ENCODE data around the gene MSI2. TPM values are rescaled to one million over a fixed set of nuclear protein-coding genes. Genes with fewer than 3 reads are reported as not detected.

Gene MSI2
- total RNA-seq, 2 experiments from 2014 or later = 65.7 to 71.9 TPM

DNA sequence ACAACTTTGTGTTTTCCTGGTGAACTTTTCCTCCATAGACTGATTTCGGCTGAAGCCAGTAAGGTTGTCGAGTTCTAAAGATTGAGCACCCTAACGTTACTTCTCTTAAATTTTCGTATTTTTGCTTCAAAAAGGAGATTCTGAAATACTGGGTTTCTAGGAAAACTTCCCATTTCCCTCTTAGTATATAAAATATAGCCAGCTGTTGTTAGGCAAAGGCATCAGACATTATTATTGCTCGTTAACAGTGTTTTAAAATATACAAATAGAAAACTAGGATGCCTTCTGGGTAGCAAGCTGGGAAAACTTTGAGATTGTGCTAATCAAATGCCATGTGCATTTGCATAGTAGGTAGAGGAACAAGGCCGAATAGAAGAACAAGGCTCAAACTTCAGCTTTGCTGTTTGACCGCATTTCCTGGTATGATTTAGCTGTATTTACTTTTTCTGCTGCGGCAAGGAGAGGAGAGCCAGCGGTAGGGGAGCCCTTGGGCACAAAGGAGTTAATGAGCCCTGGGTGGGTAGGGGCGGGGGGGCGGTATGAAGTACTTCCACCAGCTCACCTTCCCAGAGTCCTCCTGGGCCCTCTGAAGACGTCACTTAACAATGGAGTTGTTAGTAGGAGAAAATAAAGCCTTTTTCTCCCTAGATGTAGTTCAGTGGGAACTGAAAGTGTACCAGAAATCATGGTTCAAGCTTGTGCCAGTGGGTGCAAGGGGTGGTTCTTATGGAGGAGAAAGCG, 151.9 kb downstream of the MSI2 start:
- Mint-ChIP-seq H3K36me3 (peaks cover 10% of the 10 kb centered on the region), H3K4me3 (no peak overlapping the region), H3K27ac (no peak overlapping the region), H3K27me3 (no peaks in the 10 kb centered on the region), H3K9me3 (no peaks in the 10 kb centered on the region), H3K4me1 (ENCODE audit: low read depth) (peaks cover 40% of the 10 kb centered on the region)
- intact Hi-C loops (cut with micrococcal nuclease) = no loop called here
- ChIA-PET CTCF (interaction anchor here (1.0 to 2.9 kb wide), 2 partner anchors 33 to 165 kb away, joined by 3 to 12 read pairs; no protein-coding TSS in a partner anchor), POLR2A (no interaction called here)
- DNase-seq = peak; percentile 56

- DNase-seq = no peak
- intact Hi-C loops (cut with micrococcal nuclease) = no loop called here
- Mint-ChIP-seq H3K36me3 (no peaks in the 10 kb centered on the region), H3K4me1 (ENCODE audit: low read depth) (peaks cover 36% of the 10 kb centered on the region), H3K27me3 (no peaks in the 10 kb centered on the region), H3K4me3 (no peak overlapping the region), H3K9me3 (no peaks in the 10 kb centered on the region), H3K27ac (no peak overlapping the region)
- ChIA-PET POLR2A (interaction anchor here (0.6 kb wide), 1 partner anchor 143 kb away, joined by 3 read pairs; no protein-coding TSS in a partner anchor), CTCF (interaction anchor here (0.9 kb wide), 1 partner anchor 167 kb away, joined by 3 read pairs; no protein-coding TSS in a partner anchor)
These were observed 153.8 kb downstream of the MSI2 start for GRCh38 chr17:57410169-57410568.

DNA sequence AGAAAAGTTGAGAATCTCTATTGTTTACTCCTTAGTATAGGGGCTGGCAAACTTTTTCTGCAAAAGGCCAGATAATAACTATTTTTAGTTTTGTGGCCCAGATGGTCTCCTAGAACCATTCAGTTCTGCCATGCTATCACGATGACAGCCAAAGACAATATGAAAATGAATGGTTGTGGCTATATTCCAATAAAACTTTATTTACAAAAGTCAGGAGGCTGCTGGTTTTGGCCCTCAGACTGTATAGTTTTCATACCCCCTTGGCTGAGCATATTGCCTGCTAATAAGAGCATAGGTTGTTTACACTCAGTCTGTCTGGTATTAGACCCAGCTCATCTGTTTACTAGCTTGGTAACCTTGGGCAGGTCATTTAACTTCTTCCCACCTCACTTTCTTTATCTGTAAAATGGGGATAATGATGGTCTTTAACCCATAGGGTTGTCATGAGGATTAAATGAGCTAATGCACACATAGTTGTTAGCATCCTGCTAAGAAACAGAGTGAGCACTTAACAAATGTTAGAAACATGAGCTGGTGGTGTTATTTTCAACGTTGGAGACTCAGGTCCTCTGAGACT, 156.3 kb downstream of the MSI2 start:
- Mint-ChIP-seq H3K27me3 (no peaks in the 10 kb centered on the region), H3K9me3 (no peaks in the 10 kb centered on the region), H3K36me3 (peaks cover 10% of the 10 kb centered on the region), H3K27ac (no peak overlapping the region), H3K4me1 (ENCODE audit: low read depth) (peaks cover 19% of the 10 kb centered on the region), H3K4me3 (no peak overlapping the region)
- ChIA-PET POLR2A (no interaction called here), CTCF (interaction anchor here (0.6 kb wide), 1 partner anchor 185 kb away, joined by 3 read pairs; no protein-coding TSS in a partner anchor)
- intact Hi-C loops (cut with micrococcal nuclease) = no loop called here
- DNase-seq = no peak

GRCh38 chr17:57413848-57414651, 157.7 kb downstream of the MSI2 start:
- ChIA-PET POLR2A (no interaction called here), CTCF (interaction anchor here (0.6 to 1.0 kb wide), 2 partner anchors 370 to 424 kb away, joined by 3 to 9 read pairs; no protein-coding TSS in a partner anchor)
- peaks cover 18% of the 10 kb centered on the region for H3K4me1 Mint-ChIP-seq (ENCODE audit: low read depth)
- no peaks in the 10 kb centered on the region for H3K9me3 Mint-ChIP-seq
- intact Hi-C loops (cut with micrococcal nuclease) = no loop called here
- H3K27me3 Mint-ChIP-seq = no peaks in the 10 kb centered on the region
- peaks cover 10% of the 10 kb centered on the region for H3K36me3 Mint-ChIP-seq
- H3K27ac Mint-ChIP-seq = no peak overlapping the region
- DNase-seq = no peak
- H3K4me3 Mint-ChIP-seq = no peak overlapping the region

DNA sequence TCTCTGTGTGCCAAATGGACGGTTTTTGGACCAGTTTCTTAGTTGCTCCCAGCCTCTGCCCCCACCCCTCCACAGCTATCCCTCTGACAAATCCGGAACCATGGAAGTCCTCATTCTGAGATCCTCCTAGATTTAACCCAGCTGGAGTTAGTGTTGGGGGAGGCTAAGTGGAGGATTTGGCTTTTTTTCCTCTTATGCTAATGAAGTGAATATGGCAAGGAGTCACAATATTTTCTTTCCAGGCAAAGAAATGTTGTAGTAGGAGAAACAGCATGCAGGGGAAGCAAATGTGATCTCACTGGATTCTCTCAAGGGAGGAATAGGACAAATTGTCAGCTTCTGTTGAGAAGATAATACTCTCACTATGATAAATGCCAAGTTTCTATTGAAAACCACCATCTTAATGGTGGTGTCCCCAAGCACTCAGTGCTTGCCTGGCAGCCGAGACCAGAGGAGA, 159.5 kb downstream of the MSI2 start:
- no peak overlapping the region for H3K4me3 Mint-ChIP-seq
- no peak overlapping the region for H3K27ac Mint-ChIP-seq
- H3K27me3 Mint-ChIP-seq = no peaks in the 10 kb centered on the region
- intact Hi-C loops (cut with micrococcal nuclease) = no loop called here
- no peak for DNase-seq
- no peaks in the 10 kb centered on the region for H3K9me3 Mint-ChIP-seq
- H3K4me1 Mint-ChIP-seq (ENCODE audit: low read depth) = peaks cover 15% of the 10 kb centered on the region
- peaks cover 17% of the 10 kb centered on the region for H3K36me3 Mint-ChIP-seq
- CTCF ChIA-PET = no interaction called here
- POLR2A ChIA-PET = no interaction called here

DNA sequence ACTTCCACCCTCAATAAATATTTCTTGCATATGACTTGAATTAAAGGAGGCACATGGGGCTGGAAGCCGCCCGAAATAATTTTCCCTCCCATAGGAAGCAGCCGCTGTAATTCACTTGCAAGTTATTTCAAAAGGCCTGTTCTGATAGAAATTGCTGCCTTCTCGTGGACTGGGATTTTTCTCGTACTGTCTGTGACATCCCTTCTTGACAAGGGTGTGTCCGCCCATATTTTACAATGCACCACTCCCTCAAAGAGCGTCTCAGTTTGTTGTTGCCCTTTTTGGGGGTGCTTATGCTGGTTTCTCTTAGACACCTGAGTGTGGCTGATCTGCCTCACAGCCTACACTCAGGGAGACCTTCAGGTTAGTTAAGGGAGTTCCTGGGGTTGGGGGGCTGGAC, 160.0 kb downstream of the MSI2 start:
- Mint-ChIP-seq H3K4me1 (ENCODE audit: low read depth) (peaks cover 15% of the 10 kb centered on the region), H3K36me3 (peaks cover 17% of the 10 kb centered on the region), H3K9me3 (no peaks in the 10 kb centered on the region), H3K27ac (no peak overlapping the region), H3K27me3 (no peaks in the 10 kb centered on the region), H3K4me3 (no peak overlapping the region)
- POLR2A ChIA-PET = no interaction called here
- no peak for DNase-seq
- CTCF ChIA-PET = no interaction called here
- intact Hi-C loops (cut with micrococcal nuclease) = no loop called here

DNA sequence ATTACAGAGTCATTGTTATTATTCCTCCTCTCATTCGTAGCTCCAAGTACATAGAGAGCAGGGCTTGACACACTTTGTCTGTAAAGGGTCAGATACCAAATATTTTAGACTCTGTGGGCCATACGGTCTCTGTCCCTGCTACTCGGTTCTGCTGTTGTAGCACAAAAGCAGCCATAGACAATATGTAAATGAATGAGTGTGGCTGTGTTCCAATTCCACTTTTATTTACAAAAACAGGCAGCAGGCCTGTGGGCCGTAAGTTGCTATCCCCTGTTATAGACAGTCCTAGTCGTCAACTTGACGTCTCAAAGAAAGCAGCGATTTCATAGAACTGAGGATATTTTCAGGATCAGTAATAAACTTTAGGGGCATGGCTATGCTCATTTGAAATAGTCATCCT, 161.6 kb downstream of the MSI2 start:
- CTCF ChIA-PET = interaction anchor here (1.2 kb wide), 1 partner anchor 175 kb away, joined by 5 read pairs; no protein-coding TSS in a partner anchor
- H3K27ac Mint-ChIP-seq = no peak overlapping the region

DNA sequence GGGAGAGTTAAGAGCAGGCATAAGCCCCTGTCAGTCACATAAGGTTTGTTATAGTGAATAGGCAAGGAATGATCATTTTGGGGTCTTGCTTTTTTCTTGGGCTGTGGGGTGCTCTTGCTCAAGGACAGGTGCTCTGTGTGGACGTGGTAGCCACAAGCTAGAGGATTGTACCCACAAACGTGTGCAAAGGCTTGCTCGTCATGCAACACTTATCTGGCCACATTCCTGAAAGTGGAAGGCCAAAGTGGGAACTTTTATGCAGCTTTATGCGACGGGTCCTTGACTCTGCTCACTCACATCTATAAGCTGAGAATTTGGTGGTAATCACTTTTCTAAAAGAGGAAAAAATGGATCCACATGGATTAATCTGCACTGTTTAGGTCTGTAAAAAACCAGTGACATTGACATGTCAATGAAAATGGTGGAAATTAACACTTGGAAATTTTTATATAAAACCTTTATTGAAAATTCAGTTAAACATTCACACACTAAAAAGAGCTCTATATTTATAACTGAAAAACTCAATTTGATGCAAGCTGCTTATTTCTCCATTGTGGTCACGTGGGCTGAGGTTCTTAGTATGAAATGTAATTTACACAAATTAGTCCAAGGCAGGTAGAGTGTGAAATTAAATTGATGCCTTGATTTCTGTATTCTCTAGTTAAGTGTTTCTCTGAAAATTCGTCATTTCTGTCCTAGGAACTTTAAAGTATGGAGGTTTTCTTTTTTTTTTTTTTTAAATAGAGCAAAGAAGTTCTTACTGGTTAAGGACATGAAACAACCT, 162.3 kb downstream of the MSI2 start:
- Mint-ChIP-seq H3K27ac (no peak overlapping the region), H3K4me1 (ENCODE audit: low read depth) (peaks cover 29% of the 10 kb centered on the region), H3K36me3 (peaks cover 17% of the 10 kb centered on the region), H3K9me3 (no peaks in the 10 kb centered on the region), H3K4me3 (no peak overlapping the region), H3K27me3 (no peaks in the 10 kb centered on the region)
- CTCF ChIA-PET = interaction anchor here (0.6 to 1.2 kb wide), 3 partner anchors 22 to 522 kb away, joined by 3 to 5 read pairs (median 3); no protein-coding TSS in a partner anchor
- intact Hi-C loops (cut with micrococcal nuclease) = no loop called here
- no peak for DNase-seq
- POLR2A ChIA-PET = interaction anchor here (0.6 to 1.2 kb wide), 3 partner anchors 36 to 131 kb away, joined by 3 to 4 read pairs (median 3); no protein-coding TSS in a partner anchor

More for the DNA sequence above, 161.6 kb downstream of the MSI2 start:
- intact Hi-C loops (cut with micrococcal nuclease) = no loop called here
- Mint-ChIP-seq H3K4me1 (ENCODE audit: low read depth) (peaks cover 23% of the 10 kb centered on the region), H3K4me3 (no peak overlapping the region), H3K27me3 (no peaks in the 10 kb centered on the region), H3K36me3 (peaks cover 17% of the 10 kb centered on the region), H3K9me3 (no peaks in the 10 kb centered on the region)
- POLR2A ChIA-PET = interaction anchor here (0.6 to 1.2 kb wide), 2 partner anchors 37 to 132 kb away, joined by 3 read pairs; no protein-coding TSS in a partner anchor
- no peak for DNase-seq

- CTCF ChIA-PET = interaction anchor here (0.6 to 1.7 kb wide), 2 partner anchors 13 to 177 kb away, joined by 3 to 5 read pairs; no protein-coding TSS in a partner anchor
- Mint-ChIP-seq H3K9me3 (no peaks in the 10 kb centered on the region), H3K4me1 (ENCODE audit: low read depth) (peaks cover 41% of the 10 kb centered on the region), H3K36me3 (peaks cover 17% of the 10 kb centered on the region), H3K4me3 (no peak overlapping the region), H3K27ac (no peak overlapping the region), H3K27me3 (no peaks in the 10 kb centered on the region)
- POLR2A ChIA-PET = no interaction called here
- no peak for DNase-seq
- intact Hi-C loops (cut with micrococcal nuclease) = no loop called here
These were observed 163.7 kb downstream of the MSI2 start for GRCh38 chr17:57419940-57420550.

GRCh38 chr17:57420734-57421717, 164.7 kb downstream of the MSI2 start:
- H3K36me3 Mint-ChIP-seq = peaks cover 12% of the 10 kb centered on the region
- DNase-seq = no peak
- H3K27ac Mint-ChIP-seq = no peak overlapping the region
- H3K27me3 Mint-ChIP-seq = no peaks in the 10 kb centered on the region
- H3K4me3 Mint-ChIP-seq = no peak overlapping the region
- intact Hi-C loops (cut with micrococcal nuclease) = no loop called here
- H3K4me1 Mint-ChIP-seq (ENCODE audit: low read depth) = peaks cover 47% of the 10 kb centered on the region
- POLR2A ChIA-PET = no interaction called here
- CTCF ChIA-PET = interaction anchor here (1.1 to 1.7 kb wide), 2 partner anchors 14 to 251 kb away, joined by 3 to 5 read pairs; no protein-coding TSS in a partner anchor
- no peaks in the 10 kb centered on the region for H3K9me3 Mint-ChIP-seq

Data from activated CD4-positive, alpha-beta memory T cell treated with anti-CD3 and anti-CD28 coated beads for 36 hours (primary cell).